Measurements from ENCODE around the gene C2orf15.
"Not testable (repeated sequence)": the region's sequence is repeated elsewhere in the genome, so short reads cannot be mapped to it uniquely, and the experiment has no call there.

C2orf15 gene, protein sequence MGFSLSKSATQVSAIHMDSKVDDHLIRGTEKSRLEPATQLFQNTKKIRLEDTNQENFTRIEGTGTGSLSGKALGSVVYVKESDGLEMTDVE

GRCh38 chr2:99141110-99142108 lies at the start of gene C2orf15:
Gene C2orf15, plus strand, starts transcription at chr2:99141707. Its CDS starts 8,852 bp downstream, at chr2:99150559.
- peak; percentile 98 for DNase-seq

DNA sequence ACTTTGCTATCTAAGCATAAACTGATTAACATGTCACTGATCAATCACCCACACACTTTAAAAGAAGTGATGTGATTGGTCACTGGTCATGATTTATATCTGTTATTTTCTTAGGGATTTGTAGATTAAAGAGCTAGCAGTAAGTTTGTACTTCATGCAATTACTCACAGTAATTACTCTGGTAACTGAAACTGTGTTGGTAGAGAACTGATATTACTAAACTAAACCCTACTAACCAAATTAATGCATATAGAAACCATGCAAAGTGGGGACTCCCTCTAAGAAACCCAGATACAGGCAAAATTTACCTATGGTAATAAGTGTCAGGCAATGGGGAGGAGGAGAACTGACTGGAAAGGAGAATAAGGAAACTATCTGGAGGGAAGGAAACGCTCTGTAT lies 44.8 kb upstream of the C2orf15 start:
- DNase-seq, result no peak

DNA sequence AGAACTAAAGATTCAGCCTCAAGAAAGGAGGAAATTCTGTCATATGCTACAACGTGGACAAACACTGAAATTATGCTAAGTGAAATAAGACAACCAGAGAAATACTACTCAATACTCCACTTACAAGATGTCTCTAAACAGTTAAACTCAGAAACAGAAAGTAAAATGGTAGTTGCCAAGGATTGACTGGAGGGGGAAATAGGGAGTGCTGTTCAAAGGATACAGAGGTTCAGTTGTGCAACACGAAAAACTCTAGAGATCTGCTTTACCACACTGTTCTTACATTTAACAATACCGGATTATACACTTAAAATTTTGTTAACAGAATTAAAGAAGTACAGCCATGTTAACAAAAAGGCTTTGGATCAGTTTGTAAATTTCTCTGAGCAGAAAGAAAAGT lies 39.8 kb upstream of the C2orf15 start:
- no peak for DNase-seq

DNA sequence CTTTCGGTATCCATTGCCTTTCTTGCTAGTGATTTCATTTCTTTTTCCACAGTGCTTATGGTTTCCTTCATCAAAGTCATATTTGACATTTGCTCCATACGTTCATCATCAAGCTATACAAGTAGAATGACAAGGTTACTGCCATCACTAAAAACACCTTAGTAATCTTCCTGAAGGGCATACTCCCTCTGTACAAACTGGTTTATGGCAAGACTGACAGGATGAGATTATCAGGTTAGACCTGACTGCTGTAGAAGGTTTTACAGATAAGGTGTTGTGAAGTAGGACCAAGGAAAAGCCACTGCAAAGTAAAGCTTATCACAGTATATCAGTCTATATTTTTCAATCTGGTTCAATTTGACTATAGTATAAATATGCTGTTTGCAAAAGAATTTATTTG lies 37.5 kb upstream of the C2orf15 start:
- DNase-seq, result no peak

GRCh38 chr2:99106913-99107312 lies 34.6 kb upstream of the C2orf15 start:
- DNase-seq, result no peak

GRCh38 chr2:99111236-99111635 lies 30.3 kb upstream of the C2orf15 start:
- DNase-seq, result no peak

- DNase-seq, result no peak
Measured at GRCh38 chr2:99111945-99112344, 29.6 kb upstream of the C2orf15 start.

DNA sequence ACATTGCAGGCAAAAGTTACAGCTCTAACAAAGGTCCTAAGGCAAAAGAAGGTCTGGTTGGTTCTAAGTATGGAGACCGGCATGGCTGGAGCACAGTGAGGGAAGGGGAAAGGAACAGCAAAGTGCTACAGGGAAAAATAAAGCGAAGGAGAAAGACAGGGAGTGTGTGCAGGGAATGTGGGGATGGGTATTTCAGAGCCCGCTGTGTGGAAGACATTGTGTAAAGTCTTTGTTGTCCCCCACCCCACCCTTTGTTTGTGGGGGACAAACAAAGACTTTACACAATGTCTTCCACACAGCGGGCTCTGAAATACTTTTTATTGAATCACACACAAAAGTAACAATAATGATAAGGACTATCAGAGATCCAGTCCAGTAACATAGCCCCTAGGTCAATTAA lies 28.9 kb upstream of the C2orf15 start:
- DNase-seq, result no peak

DNA sequence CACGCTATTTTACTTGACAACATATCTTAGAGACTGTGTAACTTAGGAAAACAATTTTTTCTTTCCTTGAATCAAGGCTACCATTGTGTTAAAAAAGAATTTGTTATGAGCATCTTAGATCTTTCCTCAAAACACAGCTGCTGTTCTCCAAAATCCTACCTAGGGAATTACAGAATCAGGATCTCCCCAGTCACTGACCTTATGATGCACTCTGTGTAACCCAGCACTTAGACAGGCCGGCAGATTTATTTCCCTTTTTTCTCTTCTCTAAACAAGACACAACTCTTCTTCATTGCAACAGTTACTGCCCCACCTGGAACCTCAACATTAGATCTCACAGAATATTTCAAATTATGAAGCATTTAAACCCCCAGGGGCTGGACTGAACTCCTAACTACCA lies 13.5 kb upstream of the C2orf15 start:
- no peak for DNase-seq

GRCh38 chr2:99135044-99135556 lies 6.4 kb upstream of the C2orf15 start:
- DNase-seq, result not testable (repeated sequence)

DNA sequence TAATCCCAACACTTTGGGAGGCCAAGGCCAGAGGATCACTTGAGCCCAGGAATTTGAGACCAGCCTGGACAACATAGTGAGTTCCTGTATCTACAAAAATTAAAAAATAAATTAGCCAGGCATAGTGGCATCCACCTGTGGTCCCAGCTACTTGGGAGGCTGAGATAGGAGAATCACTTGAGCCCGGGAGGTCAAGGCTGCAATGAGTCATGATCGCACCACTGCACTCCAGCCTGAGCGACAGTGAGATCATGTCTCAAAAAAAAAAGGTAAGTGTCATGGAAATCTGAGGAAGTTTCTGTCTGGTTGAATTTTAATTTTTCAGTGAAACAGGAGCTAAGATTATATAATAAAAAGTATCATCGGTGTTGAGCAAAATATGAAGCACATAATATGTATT lies 2.5 kb upstream of the C2orf15 start:
- no peak for DNase-seq

GRCh38 chr2:99140056-99140859 lies 1.2 kb upstream of the C2orf15 start:
- DNase-seq, result no peak

DNA sequence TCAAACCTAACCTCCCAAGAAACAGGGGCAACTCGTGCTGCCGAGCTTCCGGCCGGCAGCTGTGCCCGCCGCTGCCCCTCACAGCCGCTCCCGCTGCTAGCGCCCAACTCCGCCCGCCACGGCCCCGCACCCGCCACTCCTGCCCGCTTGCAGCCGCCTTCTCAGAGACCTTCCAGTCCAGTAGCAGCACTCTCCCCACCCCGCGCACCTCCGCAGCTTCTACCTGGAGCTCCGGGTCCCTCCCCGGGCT lies 722 bp upstream of the C2orf15 start:
- no peak for DNase-seq

- DNase-seq, result no peak
Measured at GRCh38 chr2:99150706-99151105, 9.2 kb downstream of the C2orf15 start.

GRCh38 chr2:99152199-99152895 lies 10.8 kb downstream of the C2orf15 start:
- DNase-seq, result no peak

DNA sequence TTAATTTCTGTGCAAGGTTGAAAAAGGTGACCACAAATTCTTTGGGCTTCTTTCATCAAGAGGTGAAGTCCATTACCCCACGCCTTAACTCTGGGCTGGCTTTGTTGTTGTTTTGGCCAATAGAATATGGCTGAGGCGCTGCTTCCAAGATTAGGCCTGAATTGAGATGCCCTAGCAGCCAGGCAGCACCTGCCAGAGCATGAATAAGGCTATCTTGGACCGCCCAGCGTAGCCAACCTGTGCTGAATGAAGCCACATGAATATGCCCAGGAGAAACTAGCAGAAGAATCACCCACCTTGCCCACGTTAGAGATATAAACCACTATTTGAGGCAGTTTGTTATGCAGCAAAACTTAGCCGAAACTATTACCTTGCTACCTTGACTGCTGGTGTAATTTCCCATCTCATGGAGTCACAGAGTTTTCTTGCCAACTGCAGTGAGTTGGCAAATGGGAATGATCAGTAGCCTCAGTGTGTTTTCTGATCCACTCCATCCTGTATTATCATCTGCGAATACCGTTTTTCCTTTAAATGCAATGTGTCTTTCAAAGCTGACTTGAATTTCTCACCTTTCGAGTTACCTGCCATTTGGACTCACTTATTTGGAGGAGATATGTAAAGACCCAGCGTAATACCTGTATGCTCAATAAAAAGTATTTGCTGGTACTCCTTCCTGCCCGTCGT lies 12.6 kb downstream of the C2orf15 start:
- DNase-seq, result no peak

DNA sequence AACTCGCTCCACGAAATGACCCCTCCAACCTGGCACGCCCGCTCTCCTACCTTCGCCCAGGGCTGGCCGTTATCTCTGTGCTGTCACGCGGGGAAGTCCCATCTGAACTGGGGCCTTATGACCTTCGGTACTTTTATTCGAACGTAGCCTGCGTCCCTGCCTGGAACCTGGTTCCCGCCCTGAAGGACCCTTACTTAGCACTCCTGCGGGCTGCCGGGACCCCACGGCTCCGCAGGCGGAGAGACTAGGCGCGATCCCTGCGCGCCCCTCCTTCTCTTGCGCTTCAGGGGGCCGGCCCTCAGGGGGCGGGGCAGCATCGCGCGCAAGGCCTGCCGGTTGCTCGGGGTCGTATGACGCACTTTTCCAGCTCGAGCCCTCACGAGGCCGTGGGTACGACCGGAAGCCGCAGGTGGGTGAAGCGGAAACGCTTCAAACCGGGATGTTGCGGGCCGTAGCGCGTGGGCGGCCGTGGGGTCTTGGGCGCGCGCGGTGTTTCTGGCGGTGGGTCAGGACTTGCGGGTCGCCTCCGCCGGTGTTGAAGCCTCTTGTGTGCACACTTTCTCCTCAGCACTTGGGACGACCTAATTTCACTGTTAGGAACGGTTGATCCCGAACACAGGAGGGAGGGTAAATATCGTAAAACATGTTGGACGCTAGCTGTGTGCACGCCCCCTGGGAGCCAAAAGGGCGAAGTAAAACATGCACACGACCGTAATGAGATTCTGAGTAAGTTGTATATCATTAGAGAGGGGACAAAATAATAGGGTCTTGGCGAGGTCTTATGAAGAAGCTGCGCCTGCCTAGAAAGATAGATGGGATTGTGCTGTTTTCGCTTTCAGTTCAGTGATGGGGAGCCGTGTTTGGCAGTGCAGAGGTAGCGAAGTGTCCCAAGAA lies 13.4 kb downstream of the C2orf15 start, which contains the start of the genes LIPT1 and TSGA10:
Gene LIPT1 (plus strand): TSS at position 325 of the 894 bp plus-strand sequence. CDS start 6,991 bp downstream, outside the sequence.
Gene TSGA10 (minus strand): TSS at position 300 of the 894 bp plus-strand sequence. CDS start 45,503 bp downstream, outside the sequence.
- DNase-seq, result peak; percentile 95

GRCh38 chr2:99156891-99157290 lies 15.4 kb downstream of the C2orf15 start:
- no peak for DNase-seq

GRCh38 chr2:99158599-99158998 lies 17.1 kb downstream of the C2orf15 start:
- no peak for DNase-seq

GRCh38 chr2:99159594-99159993 lies 18.1 kb downstream of the C2orf15 start:
- DNase-seq, result no peak

GRCh38 chr2:99166218-99166617 lies 24.7 kb downstream of the C2orf15 start:
- no peak for DNase-seq
